ENCODE measurements around the gene ATAD2B.
"Not testable (repeated sequence)": the region's sequence is repeated elsewhere in the genome, so short reads cannot be mapped to it uniquely, and the experiment has no call there.

Gene ATAD2B

GRCh38 chr2:23745068-23745725 lies 181.7 kb downstream of the ATAD2B start:
- DNase-seq (ENCODE audit: low spot score) = no peak

- not testable (repeated sequence) for DNase-seq (ENCODE audit: low spot score)
These were observed 190.1 kb downstream of the ATAD2B start for GRCh38 chr2:23736783-23737182.

GRCh38 chr2:23734416-23734815 lies 192.5 kb downstream of the ATAD2B start:
- DNase-seq (ENCODE audit: low spot score) = no peak

- not testable (repeated sequence) for DNase-seq (ENCODE audit: low spot score)
These were observed 203.9 kb downstream of the ATAD2B start for GRCh38 chr2:23723029-23723428.

- no peak for DNase-seq (ENCODE audit: low spot score)
These were observed 204.7 kb downstream of the ATAD2B start for GRCh38 chr2:23722255-23722654.

- no peak for DNase-seq (ENCODE audit: low spot score)
These were observed 205.5 kb downstream of the ATAD2B start for GRCh38 chr2:23721454-23721826.

- no peak for DNase-seq (ENCODE audit: low spot score)
These were observed 206.0 kb downstream of the ATAD2B start for GRCh38 chr2:23720705-23721453.

- no peak for DNase-seq (ENCODE audit: low spot score)
These were observed 207.2 kb downstream of the ATAD2B start for GRCh38 chr2:23719716-23720115.

GRCh38 chr2:23718931-23719700 lies 207.8 kb downstream of the ATAD2B start:
- no peak for DNase-seq (ENCODE audit: low spot score)

- no peak for DNase-seq (ENCODE audit: low spot score)
These were observed 213.6 kb downstream of the ATAD2B start for GRCh38 chr2:23713351-23713750.

- no peak for DNase-seq (ENCODE audit: low spot score)
These were observed 214.2 kb downstream of the ATAD2B start for GRCh38 chr2:23712756-23713151.

GRCh38 chr2:23711979-23712755 lies 214.8 kb downstream of the ATAD2B start:
- no peak for DNase-seq (ENCODE audit: low spot score)

GRCh38 chr2:23709311-23709710 lies 217.6 kb downstream of the ATAD2B start:
- no peak for DNase-seq (ENCODE audit: low spot score)

GRCh38 chr2:23708771-23709170 lies 218.2 kb downstream of the ATAD2B start:
- no peak for DNase-seq (ENCODE audit: low spot score)

GRCh38 chr2:23707096-23707495 lies 219.8 kb downstream of the ATAD2B start:
- DNase-seq (ENCODE audit: low spot score) = no peak

GRCh38 chr2:23706613-23707078 lies 220.3 kb downstream of the ATAD2B start:
- DNase-seq (ENCODE audit: low spot score) = no peak

- DNase-seq (ENCODE audit: low spot score) = no peak
These were observed 220.9 kb downstream of the ATAD2B start for GRCh38 chr2:23705771-23706612.

- no peak for DNase-seq (ENCODE audit: low spot score)
These were observed 223.1 kb downstream of the ATAD2B start for GRCh38 chr2:23703583-23704385.

GRCh38 chr2:23703037-23703582 lies 223.8 kb downstream of the ATAD2B start:
- DNase-seq (ENCODE audit: low spot score) = no peak

GRCh38 chr2:23700627-23701026 lies 226.3 kb downstream of the ATAD2B start:
- no peak for DNase-seq (ENCODE audit: low spot score)

Measured in GM03348 (cell line).